AG10803 (cell line): ENCODE measurements around the gene WFS1.

Experiments used
- DNase-seq: peaks from one replicate; pipeline ENCODE4 v3.0.0; 2010; ENCODE audit warnings: low read depth
- H3K4me3 ChIP-seq: 2 replicates; pipeline ENCODE4 v1.5.1; 2011; ENCODE audit warnings: mild to moderate bottlenecking, low read length, control low read depth
- CTCF ChIP-seq: conservative IDR thresholded peaks from 2 replicates; pipeline ENCODE4 v1.5.1; 2011; ENCODE audit warnings: mild to moderate bottlenecking, low read length, control low read depth, inconsistent platforms

Gene WFS1

GRCh38 chr4:6340446-6341015 lies 70.9 kb downstream of the WFS1 start:
- no peak overlapping the region for H3K4me3 ChIP-seq
- no peak for DNase-seq
- TF ChIP-seq CTCF, result no peak

- no peak for DNase-seq
- no peak for TF ChIP-seq CTCF
- H3K4me3 ChIP-seq, result no peak overlapping the region
These were observed 72.0 kb downstream of the WFS1 start for GRCh38 chr4:6341696-6342095.

GRCh38 chr4:6342530-6343293 lies 73.1 kb downstream of the WFS1 start:
- H3K4me3 ChIP-seq, result no peak overlapping the region
- DNase-seq, result no peak
- TF ChIP-seq CTCF, result no peak

GRCh38 chr4:6343939-6344408 lies 74.3 kb downstream of the WFS1 start:
- peak; percentile 36 for DNase-seq
- H3K4me3 ChIP-seq, result no peak overlapping the region
- 0 out of 2 replicates have a peak, but pooled peaks have one; percentile 6 for TF ChIP-seq CTCF

GRCh38 chr4:6345096-6345830 lies 75.6 kb downstream of the WFS1 start:
- H3K4me3 ChIP-seq, result no peak overlapping the region
- no peak for DNase-seq
- no peak for TF ChIP-seq CTCF

- H3K4me3 ChIP-seq, result no peak overlapping the region
- TF ChIP-seq CTCF, result no peak
- no peak for DNase-seq
These were observed 76.2 kb downstream of the WFS1 start for GRCh38 chr4:6345866-6346265.
